Mesenchymal stem cell (in vitro differentiated cells and primary cell): ENCODE data around the gene HIPK1.
"Not testable (repeated sequence)": the region's sequence is repeated elsewhere in the genome, so short reads cannot be mapped to it uniquely, and the experiment has no call there.

ENCODE experiments used
- DNase-seq: peaks from one replicate; pipeline ENCODE4 v3.0.0-alpha.2; 2013
- H2AFZ ChIP-seq: one replicate; pipeline ENCODE4 v1.6.1; 2013; ENCODE audit warnings: low read depth, mild to moderate bottlenecking, control low read depth, inconsistent platforms, low read length, moderate library complexity
- H2AK5ac ChIP-seq: 2 replicates; pipeline ENCODE4 v1.6.1; 2013; ENCODE audit warnings: low read length, moderate library complexity, mild to moderate bottlenecking, inconsistent platforms; ENCODE audit not compliant: severe bottlenecking
- H2BK120ac ChIP-seq: one replicate; pipeline ENCODE4 v1.6.1; 2013; ENCODE audit warnings: low read depth, mild to moderate bottlenecking, inconsistent platforms, low read length, moderate library complexity
- H2BK12ac ChIP-seq, 2 experiments: one replicate each; pipeline ENCODE4 v1.6.1; 2013; ENCODE audit warnings: inconsistent platforms in 2 of 2, low read length in 2 of 2, mild to moderate bottlenecking in 2 of 2, moderate library complexity in 2 of 2, control low read depth in 1 of 2
- H2BK15ac ChIP-seq: one replicate; pipeline ENCODE4 v1.6.1; 2013; ENCODE audit warnings: mild to moderate bottlenecking, low read depth, inconsistent platforms; ENCODE audit not compliant: poor library complexity, severe bottlenecking
- H2BK5ac ChIP-seq: 2 replicates; pipeline ENCODE4 v1.6.1; 2013; ENCODE audit warnings: low read depth, mild to moderate bottlenecking, low read length, control low read depth, inconsistent platforms; ENCODE audit not compliant: poor library complexity, severe bottlenecking
- H3K14ac ChIP-seq, 2 experiments: one replicate each; pipeline ENCODE4 v1.6.1; 2013; ENCODE audit warnings: inconsistent platforms in 2 of 2, low read length in 2 of 2, control low read depth in 1 of 2, mild to moderate bottlenecking in 1 of 2, moderate library complexity in 1 of 2
- H3K18ac ChIP-seq, 2 experiments: one replicate each; pipeline ENCODE4 v1.6.1; 2013; ENCODE audit warnings: inconsistent platforms in 2 of 2, low read length in 2 of 2, control low read depth in 1 of 2, low read depth in 1 of 2, mild to moderate bottlenecking in 1 of 2
- H3K23ac ChIP-seq, 2 experiments: one replicate each; pipeline ENCODE4 v1.6.1; 2013; ENCODE audit warnings: inconsistent platforms in 2 of 2, low read length in 2 of 2, mild to moderate bottlenecking in 2 of 2, moderate library complexity in 2 of 2, control low read depth in 1 of 2
- H3K27ac ChIP-seq: 2 replicates; pipeline ENCODE4 v1.5.1; 2013; ENCODE audit warnings: mild to moderate bottlenecking, moderate library complexity, low read length, control low read depth, inconsistent platforms; ENCODE audit not compliant: poor library complexity, severe bottlenecking
- H3K27me3 ChIP-seq, 2 experiments: 2 replicates each; pipeline versions ENCODE4 v1.6.1 to v1.7.0; 2013; ENCODE audit warnings: low read length in 2 of 2, mild to moderate bottlenecking in 2 of 2, moderate library complexity in 2 of 2, control low read depth in 1 of 2, inconsistent platforms in 1 of 2; ENCODE audit not compliant: control insufficient read depth in 1 of 2, insufficient read depth in 1 of 2
- H3K36me3 ChIP-seq, 2 experiments: 2 replicates each; pipeline versions ENCODE4 v1.6.1 to v1.7.0; 2013; ENCODE audit warnings: low read length in 2 of 2, control low read depth in 1 of 2, inconsistent platforms in 1 of 2, low read depth in 1 of 2, mild to moderate bottlenecking in 1 of 2; ENCODE audit not compliant: insufficient read depth in 2 of 2, control insufficient read depth in 1 of 2
- H3K4ac ChIP-seq, 2 experiments: one replicate each; pipeline ENCODE4 v1.6.1; 2013; ENCODE audit warnings: inconsistent platforms in 2 of 2, low read length in 2 of 2, mild to moderate bottlenecking in 2 of 2, moderate library complexity in 2 of 2, control low read depth in 1 of 2, low read depth in 1 of 2
- H3K4me1 ChIP-seq: 2 replicates; pipeline ENCODE4 v1.6.1; 2013; ENCODE audit warnings: low read depth, low read length, control low read depth; ENCODE audit not compliant: control insufficient read depth, insufficient read depth
- H3K4me2 ChIP-seq: 2 replicates; pipeline ENCODE4 v1.6.1; 2013; ENCODE audit warnings: low read length, mild to moderate bottlenecking, inconsistent platforms; ENCODE audit not compliant: poor library complexity, severe bottlenecking
- H3K4me3 ChIP-seq, 2 experiments: 2 replicates each; pipeline versions ENCODE4 v1.5.1 to v1.7.0; 2013; ENCODE audit warnings: low read length in 2 of 2, mild to moderate bottlenecking in 2 of 2, control low read depth in 1 of 2, low read depth in 1 of 2; ENCODE audit not compliant: insufficient read depth in 1 of 2
- H3K79me1 ChIP-seq: replicated peaks from 2 replicates; pipeline ENCODE4 v1.6.1; 2013; ENCODE audit warnings: mild to moderate bottlenecking, control low read depth, low read length, inconsistent platforms; ENCODE audit not compliant: poor library complexity, severe bottlenecking
- H3K9ac ChIP-seq: 2 replicates; pipeline ENCODE4 v1.7.0; 2013; ENCODE audit warnings: mild to moderate bottlenecking, low read length, moderate library complexity
- H3K9me3 ChIP-seq: 2 replicates; pipeline ENCODE4 v1.7.0; 2013; ENCODE audit warnings: mild to moderate bottlenecking, low read length; ENCODE audit not compliant: control insufficient read depth
- H4K8ac ChIP-seq: one replicate; pipeline ENCODE4 v1.6.1; 2013; ENCODE audit warnings: inconsistent platforms, mild to moderate bottlenecking, low read length, moderate library complexity
- H4K91ac ChIP-seq: one replicate; pipeline ENCODE4 v1.6.1; 2013; ENCODE audit warnings: mild to moderate bottlenecking, low read length, inconsistent platforms
- WGBS: methylation state at CpG from one replicate; pipeline ENCODE4 v1.1.7; 2013; ENCODE audit warnings: mixed read lengths; 5-methylcytosine and 5-hydroxymethylcytosine counted together

Gene HIPK1

DNA sequence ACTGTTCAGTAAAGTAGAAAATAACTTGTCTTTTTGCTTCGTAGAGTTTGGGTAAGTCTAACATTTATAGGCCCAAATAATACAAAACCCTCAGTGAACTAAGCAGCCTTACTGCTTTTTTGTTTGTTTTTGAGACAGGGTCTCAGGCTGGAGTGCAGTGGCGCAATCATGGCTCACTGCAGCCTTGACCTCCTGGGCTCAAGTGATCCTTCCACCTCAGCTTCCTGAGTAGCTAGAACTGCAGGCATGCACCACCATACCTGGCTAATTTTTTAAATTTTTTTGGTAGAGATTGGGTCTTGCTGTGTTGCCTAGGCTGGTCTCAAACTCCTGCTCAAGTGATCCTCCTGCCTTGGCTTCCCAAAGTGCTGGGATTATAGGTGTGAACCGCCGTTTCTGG lies 19.0 kb downstream of the HIPK1 start:
- not testable (repeated sequence) for H2AFZ ChIP-seq, DNase-seq, H3K4me3 ChIP-seq, H4K91ac ChIP-seq, H2BK15ac ChIP-seq, H2AK5ac ChIP-seq, H2BK12ac ChIP-seq, H4K8ac ChIP-seq, H2BK120ac ChIP-seq, H3K23ac ChIP-seq, H3K18ac ChIP-seq, H3K4me2 ChIP-seq, H3K9me3 ChIP-seq, H3K27me3 ChIP-seq, H2BK5ac ChIP-seq, H3K27ac ChIP-seq, H3K4me1 ChIP-seq, H3K14ac ChIP-seq, H3K4ac ChIP-seq
- Histone ChIP-seq H3K9ac (peak overlapping the region; percentile 36), H3K36me3 (peaks cover 4 to 13% of the 10 kb centered on the region in 2 experiments), H3K79me1 (peaks cover 10% of the 10 kb centered on the region)
- WGBS = 95% methylated on average over 4 of the region's 4 CpGs

DNA sequence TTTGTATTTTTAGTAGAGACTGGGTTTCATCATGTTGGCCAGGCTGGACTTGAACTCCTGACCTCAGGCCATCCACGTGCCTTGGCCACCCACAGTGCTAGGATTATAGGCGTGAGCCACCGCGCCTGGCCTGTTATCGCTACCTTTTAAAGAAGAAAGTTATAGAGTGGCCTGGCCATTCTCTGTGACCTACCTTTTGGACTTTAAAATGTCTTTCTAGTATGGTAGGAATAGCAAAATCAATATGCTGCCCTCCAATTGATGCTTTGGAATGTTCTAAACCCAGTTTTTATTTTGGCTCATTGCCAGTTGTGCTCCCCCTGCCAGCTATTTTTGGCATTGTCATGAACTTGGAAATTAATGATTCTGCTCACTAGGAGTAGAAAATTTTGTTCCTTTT lies 19.9 kb downstream of the HIPK1 start:
- H2AK5ac ChIP-seq = no peak overlapping the region
- H3K4me3 ChIP-seq = no peak overlapping the region
- peak; percentile 38 for DNase-seq
- no peaks in the 10 kb centered on the region for H3K27me3 ChIP-seq
- no peaks in the 10 kb centered on the region for H3K9me3 ChIP-seq
- H3K4me1 ChIP-seq = no peaks in the 10 kb centered on the region
- H2BK120ac ChIP-seq = no peak overlapping the region
- no peak overlapping the region for H4K8ac ChIP-seq
- no peak overlapping the region for H3K18ac ChIP-seq
- WGBS = 95% methylated on average over 5 of the region's 5 CpGs
- peaks cover 4 to 12% of the 10 kb centered on the region in 2 experiments for H3K36me3 ChIP-seq
- H3K4ac ChIP-seq = no peak overlapping the region
- no peak overlapping the region for H3K14ac ChIP-seq
- no peak overlapping the region for H2AFZ ChIP-seq
- no peak overlapping the region for H2BK15ac ChIP-seq
- peaks cover 15% of the 10 kb centered on the region for H3K79me1 ChIP-seq
- H2BK5ac ChIP-seq = no peak overlapping the region
- no peak overlapping the region for H2BK12ac ChIP-seq
- no peak overlapping the region for H3K4me2 ChIP-seq
- no peak overlapping the region for H3K23ac ChIP-seq
- no peak overlapping the region for H3K9ac ChIP-seq
- no peak overlapping the region for H3K27ac ChIP-seq
- no peak overlapping the region for H4K91ac ChIP-seq

DNA sequence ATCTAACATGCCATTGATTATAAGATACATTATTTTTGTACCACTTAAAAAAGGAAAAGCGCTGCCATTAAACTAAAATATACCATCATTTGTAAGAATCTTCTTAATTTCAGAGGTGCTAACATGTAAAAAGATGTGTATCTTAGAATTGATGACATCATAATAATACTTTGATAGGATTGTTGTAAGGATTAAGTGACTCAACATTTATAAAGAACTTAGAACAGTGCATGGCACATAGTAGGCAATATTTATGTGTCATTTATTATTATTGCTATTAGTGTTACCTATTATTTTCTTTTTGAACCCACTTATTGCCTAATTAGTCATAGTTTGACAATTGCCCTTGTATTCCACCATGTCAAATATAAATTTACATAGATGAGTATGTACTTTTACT lies 21.8 kb downstream of the HIPK1 start:
- Histone ChIP-seq H2BK15ac (no peak overlapping the region), H3K4me1 (no peaks in the 10 kb centered on the region), H2BK5ac (no peak overlapping the region), H3K27ac (no peak overlapping the region), H2AK5ac (no peak overlapping the region), H3K18ac (no peak overlapping the region), H3K27me3 (no peaks in the 10 kb centered on the region), H2BK120ac (no peak overlapping the region), H3K14ac (no peak overlapping the region), H3K9me3 (no peaks in the 10 kb centered on the region), H4K91ac (no peak overlapping the region), H3K79me1 (peaks cover 14% of the 10 kb centered on the region), H2AFZ (no peak overlapping the region), H3K4ac (no peak overlapping the region), H4K8ac (no peak overlapping the region), H3K4me2 (no peak overlapping the region), H3K23ac (no peak overlapping the region), H3K9ac (no peak overlapping the region), H2BK12ac (no peak overlapping the region), H3K36me3 (peaks cover 0 to 23% of the 10 kb centered on the region in 2 experiments), H3K4me3 (no peak overlapping the region)
- DNase-seq = no peak
- no CpG with 5 or more reads among the region's 1 CpG for WGBS

DNA sequence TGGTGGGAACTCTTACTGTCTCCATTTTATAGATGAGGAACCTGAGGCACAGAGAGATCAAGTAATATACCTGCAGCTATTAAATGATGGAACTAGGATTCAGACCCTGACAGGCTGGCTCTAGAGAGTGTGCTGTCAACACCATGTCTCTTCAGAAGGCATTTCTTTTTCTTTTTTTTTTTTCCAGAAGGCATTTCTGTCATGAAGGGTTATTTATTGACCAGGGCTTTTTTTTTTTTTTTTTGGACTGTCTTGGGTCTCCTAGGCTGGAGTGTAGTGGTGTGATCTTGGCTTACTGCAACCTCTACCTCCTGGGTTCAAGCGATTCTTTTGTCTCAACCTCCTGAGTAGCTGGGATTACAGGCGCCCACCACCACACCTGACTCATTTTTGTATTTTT lies 22.6 kb downstream of the HIPK1 start:
- H3K9me3 ChIP-seq = no peaks in the 10 kb centered on the region
- no peak overlapping the region for H2AK5ac ChIP-seq
- no peak overlapping the region for H3K4me2 ChIP-seq
- H3K36me3 ChIP-seq = peaks cover 0 to 28% of the 10 kb centered on the region in 2 experiments
- no peak for DNase-seq
- H3K9ac ChIP-seq = no peak overlapping the region
- no peak overlapping the region for H3K23ac ChIP-seq
- no peak overlapping the region for H3K4ac ChIP-seq
- H3K18ac ChIP-seq = no peak overlapping the region
- no peak overlapping the region for H4K8ac ChIP-seq
- no peak overlapping the region for H4K91ac ChIP-seq
- no peak overlapping the region for H3K14ac ChIP-seq
- no peak overlapping the region for H2AFZ ChIP-seq
- no peaks in the 10 kb centered on the region for H3K27me3 ChIP-seq
- H3K27ac ChIP-seq = no peak overlapping the region
- no peaks in the 10 kb centered on the region for H3K4me1 ChIP-seq
- no peak overlapping the region for H2BK15ac ChIP-seq
- no peak overlapping the region for H2BK5ac ChIP-seq
- H3K4me3 ChIP-seq = no peak overlapping the region
- H2BK12ac ChIP-seq = no peak overlapping the region
- WGBS = 100% methylated on average over 1 of the region's 2 CpGs
- peaks cover 14% of the 10 kb centered on the region for H3K79me1 ChIP-seq
- no peak overlapping the region for H2BK120ac ChIP-seq
